SK-N-SH treated with all-trans-retinoic acid at 6 μM for 48 hours (cell line): ENCODE data around the gene ATPAF2.

Experiments used
- ARNTL ChIP-seq: fragments of 450-650 bp; formaldehyde crosslinking; IDR thresholded peaks from 2 replicates; pipeline ENCODE4 v1.5.0; 2020; ENCODE audit warnings: low read depth, mild to moderate bottlenecking, moderate library complexity, borderline replicate concordance
- BACH2 ChIP-seq: fragments of 250-450 bp; sonication (Bioruptor Pico); IDR thresholded peaks from 2 replicates; pipeline ENCODE4 v1.9.0; 2021; ENCODE audit warnings: mild to moderate bottlenecking, borderline replicate concordance
- CREB5 ChIP-seq: fragments of 250-450 bp; sonication (Bioruptor Pico); IDR thresholded peaks from 2 replicates; pipeline ENCODE4 v1.5.1; 2020; ENCODE audit warnings: low read depth, mild to moderate bottlenecking, moderate library complexity
- CSDC2 ChIP-seq: fragments of 250-450 bp; sonication (Bioruptor Pico); IDR thresholded peaks from 2 replicates; pipeline ENCODE4 v1.5.0; 2020; ENCODE audit warnings: mild to moderate bottlenecking, moderate library complexity
- ESRRG ChIP-seq: fragments of 250-450 bp; sonication (Bioruptor Pico); IDR thresholded peaks from 2 replicates; pipeline ENCODE4 v1.6.1; 2021; ENCODE audit warnings: mild to moderate bottlenecking
- PATZ1 ChIP-seq: fragments of 250-450 bp; sonication (Bioruptor Pico); IDR thresholded peaks from 2 replicates; pipeline ENCODE4 v1.8.0; 2020; ENCODE audit warnings: mild to moderate bottlenecking, moderate library complexity, borderline replicate concordance
- SNAI2 ChIP-seq: fragments of 250-450 bp; sonication (Bioruptor Pico); IDR thresholded peaks from 2 replicates; pipeline ENCODE4 v1.5.0; 2020; ENCODE audit warnings: mild to moderate bottlenecking, moderate library complexity
- TCF4 ChIP-seq: fragments of 250-450 bp; sonication (Bioruptor Pico); IDR thresholded peaks from 2 replicates; pipeline ENCODE4 v1.8.0; 2021; ENCODE audit warnings: mild to moderate bottlenecking, moderate library complexity, borderline replicate concordance
- TOX ChIP-seq: fragments of 250-450 bp; sonication (Bioruptor Pico); IDR thresholded peaks from 2 replicates; pipeline ENCODE4 v1.8.0; 2021; ENCODE audit warnings: mild to moderate bottlenecking, moderate library complexity, borderline replicate concordance
- ZFP3 ChIP-seq: fragments of 250-450 bp; sonication (Bioruptor Pico); IDR thresholded peaks from 2 replicates; pipeline ENCODE4 v1.5.0; 2020; ENCODE audit warnings: mild to moderate bottlenecking, moderate library complexity
- ZFP30 ChIP-seq: fragments of 450-650 bp; formaldehyde crosslinking; IDR thresholded peaks from 2 replicates; pipeline ENCODE4 v1.5.0; 2022; ENCODE audit warnings: mild to moderate bottlenecking, moderate library complexity
- ZNF70 ChIP-seq: fragments of 450-650 bp; formaldehyde crosslinking; IDR thresholded peaks from 2 replicates; pipeline ENCODE4 v1.5.0; 2020; ENCODE audit warnings: mild to moderate bottlenecking, moderate library complexity
- ZNF8 ChIP-seq: fragments of 450-650 bp; formaldehyde crosslinking; IDR thresholded peaks from 2 replicates; pipeline ENCODE4 v1.5.0; 2020; ENCODE audit warnings: mild to moderate bottlenecking, moderate library complexity
- TF ChIP-seq, protein P1 (sequence below): fragments of 250-450 bp; sonication (Bioruptor Pico); IDR thresholded peaks from 2 replicates; pipeline ENCODE4 v1.8.0; 2021; ENCODE audit warnings: low read depth, mild to moderate bottlenecking, moderate library complexity, borderline replicate concordance

DNA sequence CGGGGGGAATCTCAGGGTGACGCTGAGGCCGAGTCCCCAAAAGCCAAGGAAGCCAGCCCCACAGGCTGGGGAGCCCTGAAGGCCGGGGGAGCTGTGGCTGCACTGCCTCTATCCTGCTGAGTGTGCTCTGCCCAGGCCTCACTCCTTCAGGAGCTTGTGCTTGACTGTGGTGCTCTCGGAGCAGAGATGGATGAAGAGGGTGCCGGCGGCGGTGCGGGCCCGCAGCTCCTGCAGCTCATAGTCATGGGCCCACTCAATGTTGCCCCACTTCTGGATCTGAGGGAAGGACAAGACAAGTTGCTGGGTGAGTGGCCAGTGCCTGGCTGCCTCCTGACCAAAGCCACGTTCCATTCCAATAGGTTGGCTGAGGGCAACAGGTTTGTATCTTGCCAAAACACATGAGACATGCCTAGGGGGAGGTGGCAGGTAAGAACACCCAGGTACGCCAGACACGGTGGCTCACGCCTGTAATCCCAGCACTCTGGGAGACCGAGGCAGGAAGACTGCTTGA lies 20.5 kb downstream of the ATPAF2 start:
- TF ChIP-seq CSDC2 (CRISPR knock-in tag) (no peak), SNAI2 (CRISPR knock-in tag) (no peak), TCF4 (CRISPR knock-in tag) (no peak), ZNF70 (CRISPR knock-in tag) (no peak), ARNTL (no peak), ESRRG (no peak), PATZ1 (CRISPR knock-in tag) (no peak), TOX (CRISPR knock-in tag) (no peak), ZFP3 (no peak), ZFP30 (CRISPR knock-in tag) (no peak), ZNF8 (CRISPR knock-in tag) (no peak), CREB5 (CRISPR knock-in tag) (no peak), BACH2 (CRISPR knock-in tag) (no peak)
- TF ChIP-seq, protein P1, sequence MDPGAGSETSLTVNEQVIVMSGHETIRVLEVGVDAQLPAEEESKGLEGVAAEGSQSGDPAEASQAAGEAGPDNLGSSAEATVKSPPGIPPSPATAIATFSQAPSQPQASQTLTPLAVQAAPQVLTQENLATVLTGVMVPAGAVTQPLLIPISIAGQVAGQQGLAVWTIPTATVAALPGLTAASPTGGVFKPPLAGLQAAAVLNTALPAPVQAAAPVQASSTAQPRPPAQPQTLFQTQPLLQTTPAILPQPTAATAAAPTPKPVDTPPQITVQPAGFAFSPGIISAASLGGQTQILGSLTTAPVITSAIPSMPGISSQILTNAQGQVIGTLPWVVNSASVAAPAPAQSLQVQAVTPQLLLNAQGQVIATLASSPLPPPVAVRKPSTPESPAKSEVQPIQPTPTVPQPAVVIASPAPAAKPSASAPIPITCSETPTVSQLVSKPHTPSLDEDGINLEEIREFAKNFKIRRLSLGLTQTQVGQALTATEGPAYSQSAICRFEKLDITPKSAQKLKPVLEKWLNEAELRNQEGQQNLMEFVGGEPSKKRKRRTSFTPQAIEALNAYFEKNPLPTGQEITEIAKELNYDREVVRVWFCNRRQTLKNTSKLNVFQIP (CRISPR knock-in tag) = no peak
